ENCODE data around the gene PLSCR5.

PLSCR5 gene, protein sequence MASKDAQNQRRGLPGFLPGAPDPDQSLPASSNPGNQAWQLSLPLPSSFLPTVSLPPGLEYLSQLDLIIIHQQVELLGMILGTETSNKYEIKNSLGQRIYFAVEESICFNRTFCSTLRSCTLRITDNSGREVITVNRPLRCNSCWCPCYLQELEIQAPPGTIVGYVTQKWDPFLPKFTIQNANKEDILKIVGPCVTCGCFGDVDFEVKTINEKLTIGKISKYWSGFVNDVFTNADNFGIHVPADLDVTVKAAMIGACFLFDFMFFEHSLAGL

DNA sequence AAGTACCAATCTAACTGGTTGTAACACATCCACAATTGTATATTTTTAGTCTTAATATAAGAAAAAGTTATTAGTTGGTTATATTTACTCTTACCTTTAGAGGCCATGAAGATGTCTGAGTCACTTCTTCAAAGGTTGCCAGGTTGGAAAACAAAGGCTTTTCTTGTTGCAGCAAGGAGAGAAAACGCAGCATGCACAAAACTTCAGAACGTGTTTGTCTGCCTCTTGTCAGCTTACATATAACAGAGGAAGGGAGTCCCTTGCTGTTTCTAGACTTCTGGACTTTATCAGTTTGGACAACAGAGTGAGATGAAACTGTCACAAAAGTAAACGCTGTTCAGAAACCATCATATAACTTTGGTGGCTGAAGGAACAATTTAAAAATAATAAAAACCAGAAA lies at the start of gene PLSCR5:
PLSCR5 (minus strand) TSS at position 241 of the 400 bp plus-strand sequence; CDS start at position 107, 134 bp downstream.
- no peak for DNase-seq

DNA sequence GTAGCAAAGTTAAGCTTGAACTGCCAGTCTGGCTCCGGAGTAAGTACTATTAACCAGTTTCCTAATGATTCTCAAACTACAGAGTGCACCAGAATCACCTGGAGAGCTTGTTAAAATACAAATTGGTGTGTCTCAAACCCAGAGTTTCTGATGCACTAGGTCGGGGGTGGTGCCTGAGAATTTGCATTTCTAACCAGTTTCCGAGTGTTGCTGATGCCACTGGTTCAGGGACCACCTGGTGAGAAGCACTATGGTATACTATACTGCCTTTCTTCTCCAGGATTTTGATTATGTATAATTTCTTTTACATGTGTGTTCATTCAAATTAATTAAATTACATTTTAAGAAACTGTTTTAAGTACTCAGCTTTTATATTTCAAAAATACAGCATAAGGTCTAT lies 48.8 kb upstream of the PLSCR5 start:
- DNase-seq: no peak

DNA sequence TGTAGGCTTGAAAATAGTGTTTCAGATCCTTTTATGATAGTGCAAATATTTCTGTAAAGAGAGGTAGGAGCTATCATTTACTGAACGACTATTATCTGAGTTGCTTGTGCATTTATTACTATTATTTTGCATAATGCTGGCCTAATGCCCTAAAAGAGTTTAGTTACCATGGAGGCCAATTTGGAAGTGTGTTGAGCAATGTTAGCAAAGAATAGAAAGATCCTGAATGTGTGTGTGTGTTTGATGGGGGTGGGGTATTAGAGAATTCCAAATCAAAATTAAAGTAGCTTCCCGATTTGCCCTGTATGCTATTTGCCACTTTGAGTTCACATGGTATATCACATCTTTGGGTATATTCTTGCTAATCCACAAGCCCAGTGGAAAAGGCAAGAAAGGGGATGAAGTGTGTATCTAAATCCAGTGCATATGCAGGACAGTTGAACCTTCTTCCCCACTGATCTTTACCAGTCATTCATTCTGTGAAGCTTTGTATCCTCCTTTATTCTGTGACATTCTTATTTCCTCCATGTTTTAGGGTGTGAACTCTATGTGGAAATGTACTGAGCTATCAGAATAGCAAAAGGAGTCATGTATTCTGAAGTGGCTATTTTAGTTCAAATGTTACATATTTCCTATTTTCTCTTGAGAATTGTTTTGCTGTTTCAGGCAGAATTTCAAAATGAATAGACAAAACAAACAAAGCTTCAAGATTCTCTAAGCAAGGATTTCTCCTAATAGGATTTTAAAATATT lies 45.7 kb upstream of the PLSCR5 start:
- DNase-seq: no peak

- DNase-seq: peak; percentile 34
Measured at GRCh38 chr3:146646261-146646660, 41.1 kb upstream of the PLSCR5 start.

DNA sequence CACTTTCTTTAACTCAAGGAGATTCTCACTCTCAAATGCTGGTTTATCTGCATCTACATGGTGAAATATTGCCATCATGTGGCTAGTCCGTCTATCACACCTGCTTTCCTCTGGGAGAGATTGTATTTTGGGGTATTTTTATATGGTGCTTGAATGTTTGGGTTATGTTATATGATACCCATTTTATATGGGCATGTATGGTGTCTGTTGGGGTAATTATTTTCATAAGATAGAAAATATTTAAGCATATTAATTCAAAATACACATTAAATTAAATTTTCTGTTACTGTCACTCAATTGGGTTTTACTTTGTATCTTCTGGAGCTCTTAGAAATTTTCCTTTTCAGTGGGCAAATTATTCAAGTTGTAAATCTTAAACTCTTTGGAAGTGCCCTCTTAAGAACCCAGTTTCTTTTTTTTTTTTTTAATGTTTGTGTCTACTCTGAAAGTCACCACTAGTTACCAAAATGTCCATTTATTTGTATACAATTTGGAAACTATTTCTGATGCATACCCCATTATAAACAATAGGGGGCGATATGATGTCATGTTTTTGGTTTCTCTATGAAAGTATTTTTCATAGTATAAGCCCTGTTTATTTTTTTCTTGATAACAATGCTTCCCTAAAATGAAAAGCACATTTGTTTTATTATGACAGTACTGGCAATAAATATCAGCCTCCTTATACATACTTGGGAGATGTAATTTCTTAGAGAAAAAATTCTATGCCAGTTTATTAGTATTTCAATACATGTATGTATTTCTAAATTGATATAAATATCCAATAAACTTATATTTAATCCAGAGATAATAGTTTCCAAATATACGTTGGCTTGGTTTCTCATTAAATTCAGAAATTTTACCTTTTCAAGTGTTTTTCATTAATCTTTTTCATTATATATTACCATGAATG lies 36.1 kb upstream of the PLSCR5 start:
- DNase-seq: peak; percentile 40

DNA sequence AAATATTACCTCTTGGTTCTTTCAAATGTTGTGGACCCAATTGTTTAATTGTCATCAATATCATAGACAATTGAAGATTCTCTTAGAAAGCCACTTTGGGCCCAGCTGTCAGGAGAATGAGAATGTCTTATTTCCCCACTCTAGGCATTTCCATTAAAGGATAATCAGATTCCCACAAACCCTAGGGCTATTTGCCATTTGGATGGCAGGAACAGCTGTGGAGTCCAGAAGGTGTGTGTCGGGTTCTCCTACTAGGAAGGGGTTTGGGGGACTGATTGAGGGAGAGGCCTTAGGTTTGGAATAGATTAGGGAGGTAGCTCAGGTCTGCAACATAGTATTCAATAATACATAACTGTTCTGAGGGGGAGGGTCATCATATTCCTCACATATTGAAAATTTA lies 35.2 kb upstream of the PLSCR5 start:
- no peak for DNase-seq

- no peak for DNase-seq
Measured at GRCh38 chr3:146638718-146639117, 33.6 kb upstream of the PLSCR5 start.

DNA sequence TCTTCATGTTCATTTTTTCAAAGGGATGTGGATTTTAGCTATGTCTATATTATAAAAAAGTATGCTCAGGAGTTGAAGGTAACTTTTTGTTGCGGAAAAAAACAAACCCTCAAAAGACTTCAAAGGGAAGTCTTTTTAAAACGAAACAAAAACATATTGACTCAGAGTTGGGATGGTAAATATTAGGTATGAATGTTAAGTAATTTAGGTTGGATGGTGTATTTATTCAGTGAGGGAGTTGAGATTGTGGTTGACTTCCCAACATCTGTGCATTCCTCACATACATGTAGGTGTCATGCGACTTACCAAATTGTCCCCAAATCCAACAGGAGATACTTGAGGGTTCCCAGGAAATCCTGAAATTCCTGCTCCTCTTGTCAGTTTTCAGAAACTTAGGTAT lies 32.7 kb upstream of the PLSCR5 start:
- DNase-seq: no peak

GRCh38 chr3:146636881-146637280 lies 31.7 kb upstream of the PLSCR5 start:
- DNase-seq: no peak

GRCh38 chr3:146634346-146634745 lies 29.2 kb upstream of the PLSCR5 start:
- DNase-seq: no peak

DNA sequence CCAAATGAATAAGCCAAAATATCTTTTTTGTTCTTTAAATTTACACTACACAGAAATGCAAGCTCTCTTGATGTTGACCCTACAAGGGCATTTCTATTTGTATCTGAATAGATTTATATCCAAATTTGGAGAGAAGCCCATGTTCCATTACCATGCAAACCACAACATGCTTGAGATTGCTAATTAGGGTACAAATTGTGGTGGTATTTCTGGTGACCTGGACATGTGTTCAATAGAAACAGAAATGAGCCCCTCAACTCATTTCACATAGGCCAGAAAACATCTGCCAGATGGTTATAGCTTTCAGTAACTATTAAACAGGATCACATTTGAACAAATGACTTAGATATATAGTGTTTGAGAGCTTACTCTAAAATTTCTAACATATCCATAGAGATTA lies 23.5 kb upstream of the PLSCR5 start:
- no peak for DNase-seq

GRCh38 chr3:146626403-146627122 lies 21.4 kb upstream of the PLSCR5 start:
- no peak for DNase-seq

GRCh38 chr3:146625186-146625775 lies 20.1 kb upstream of the PLSCR5 start:
- DNase-seq: no peak

- no peak for DNase-seq
Measured at GRCh38 chr3:146621723-146622122, 16.6 kb upstream of the PLSCR5 start.

GRCh38 chr3:146612015-146612414 lies 6.9 kb upstream of the PLSCR5 start:
- DNase-seq: no peak

GRCh38 chr3:146611096-146611495 lies 6.0 kb upstream of the PLSCR5 start:
- no peak for DNase-seq

GRCh38 chr3:146598535-146598934 lies 6.6 kb downstream of the PLSCR5 start:
- no peak for DNase-seq

DNA sequence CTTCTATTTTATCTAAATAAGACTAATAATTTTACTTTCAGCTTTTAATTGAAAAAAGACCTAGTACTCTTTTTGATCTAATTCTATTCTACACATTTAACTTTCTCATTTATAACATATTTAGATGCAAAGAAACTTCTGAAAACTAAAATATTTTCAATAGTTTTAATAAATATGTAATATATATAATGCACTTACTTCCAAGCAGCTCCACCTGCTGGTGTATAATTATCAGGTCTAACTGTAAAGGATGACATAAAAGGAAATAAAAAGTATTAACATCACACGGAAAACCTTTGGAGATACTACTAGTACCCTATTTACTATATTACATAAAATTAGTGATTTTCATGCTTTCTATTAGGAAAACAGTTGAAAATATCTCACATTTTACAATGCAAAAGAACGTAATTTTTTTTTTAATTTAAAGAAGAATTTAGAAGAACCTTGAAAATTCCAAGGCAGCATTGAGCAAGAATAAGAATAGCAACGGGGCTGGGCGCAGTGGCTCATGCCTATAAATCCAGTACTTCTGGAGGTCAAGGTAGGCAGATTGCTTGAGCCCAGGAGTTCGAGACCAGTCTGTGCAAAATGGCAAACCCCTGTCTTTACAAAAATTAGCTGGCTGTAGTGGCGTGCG lies 10.2 kb downstream of the PLSCR5 start:
- no peak for DNase-seq

DNA sequence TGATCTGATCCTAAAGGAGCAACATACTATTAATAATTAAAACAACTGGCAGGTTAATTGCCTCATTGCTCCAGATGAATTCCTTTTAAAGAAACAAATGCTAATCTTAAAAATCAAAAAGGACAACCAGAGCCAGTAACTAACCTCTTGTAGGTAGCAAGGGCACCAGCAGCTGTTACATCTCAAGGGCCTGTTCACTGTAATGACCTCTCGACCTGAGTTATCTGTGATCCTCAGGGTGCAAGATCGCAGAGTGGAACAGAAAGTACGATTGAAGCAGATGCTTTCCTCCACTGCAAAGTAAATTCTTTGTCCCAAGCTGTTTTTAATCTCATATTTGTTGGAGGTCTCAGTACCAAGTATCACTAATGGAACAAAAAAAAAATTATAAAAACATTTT lies 11.4 kb downstream of the PLSCR5 start:
- no peak for DNase-seq

- DNase-seq: no peak
Measured at GRCh38 chr3:146590521-146590920, 14.6 kb downstream of the PLSCR5 start.

DNA sequence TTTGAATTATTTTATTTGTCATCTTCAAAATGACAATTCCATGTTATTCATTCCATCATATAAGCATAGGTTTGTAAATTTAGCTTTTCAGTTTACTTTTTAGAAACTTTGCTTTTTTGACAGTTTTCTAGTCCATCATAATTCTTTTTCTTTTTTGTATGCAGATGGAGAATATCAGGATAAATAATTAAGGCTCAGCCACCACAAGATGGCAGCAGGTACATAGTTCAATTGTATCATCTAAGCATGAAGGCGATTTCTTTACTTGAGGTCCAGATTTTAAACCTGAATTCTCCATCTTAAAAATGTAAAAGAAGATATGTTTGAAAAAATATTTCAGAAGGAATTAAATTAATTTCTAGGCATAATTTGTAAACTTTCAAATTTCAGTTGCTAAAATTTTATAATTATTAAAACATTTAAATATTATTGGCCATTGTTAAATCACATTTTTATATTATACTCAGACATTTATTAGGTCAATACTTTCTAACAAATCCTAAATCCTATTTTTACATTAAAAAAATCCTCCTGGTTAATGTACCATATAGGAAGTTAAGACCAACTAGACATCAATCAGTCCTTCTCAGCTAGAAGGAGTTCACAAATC lies 15.1 kb downstream of the PLSCR5 start:
- DNase-seq: peak; percentile 51

All from NCI-H1105 (cell line).